GM21737 (cell line): ENCODE data around the gene MRPS25.

Experiments
- ATAC-seq: cut with Tn5 transposase; IDR thresholded peaks from one replicate; pipeline ENCODE4 v1.9.1; 2021; ENCODE audit warnings: mild to moderate bottlenecking, moderate library complexity; ENCODE audit not compliant: unreplicated experiment

MRPS25 gene

DNA sequence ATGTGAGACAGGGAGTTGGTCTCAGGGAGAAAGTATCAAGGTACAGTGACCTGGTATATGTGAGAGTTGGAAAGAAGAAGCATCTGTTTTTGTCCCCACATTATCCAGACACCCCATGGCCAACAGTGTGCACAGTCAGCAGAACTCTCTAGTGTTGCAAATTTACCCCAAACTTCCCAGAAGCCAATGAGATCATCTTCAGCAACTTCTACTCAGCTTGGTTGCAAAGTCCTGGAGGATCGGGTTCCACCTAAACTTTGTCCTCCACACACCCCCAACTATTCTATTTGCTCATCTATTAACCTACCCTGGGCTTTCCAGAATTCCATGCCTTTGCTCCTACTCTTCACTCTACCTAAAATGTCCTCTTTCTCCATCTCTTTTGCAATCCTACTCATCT is 18.1 kb upstream of the MRPS25 start:
- ATAC-seq = no peak

DNA sequence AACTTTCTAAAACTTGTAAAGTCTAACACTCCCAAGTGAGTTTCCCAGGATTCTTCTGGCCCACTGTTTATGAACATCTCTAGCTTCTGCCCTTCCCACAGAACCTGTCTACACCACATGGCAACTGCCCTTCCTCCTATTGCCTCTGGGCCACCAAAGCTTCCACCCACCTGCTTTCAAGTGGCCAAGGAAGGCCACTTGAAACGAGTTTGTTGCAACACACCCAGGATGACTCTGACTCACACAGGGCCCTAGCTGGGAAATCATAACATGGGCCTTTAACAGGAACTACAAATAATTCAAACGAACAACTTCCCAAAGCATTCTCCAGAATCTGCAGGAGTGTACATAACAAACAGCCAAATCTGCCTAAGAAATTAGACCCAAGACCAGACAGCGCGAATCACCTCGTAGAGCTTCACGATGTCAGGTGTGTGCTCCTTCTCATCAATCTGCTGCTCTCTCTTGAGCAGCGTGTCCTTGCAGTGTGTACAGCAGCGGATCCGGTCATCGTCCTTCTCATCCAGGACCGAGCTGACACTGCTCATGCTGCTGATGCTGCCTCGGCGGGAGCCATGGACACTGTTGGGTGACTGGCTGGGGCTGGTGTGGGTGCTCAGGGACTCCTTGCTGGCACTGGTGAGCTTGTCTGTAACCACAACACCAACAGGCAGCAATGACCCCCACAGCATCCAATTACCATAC is 17.0 kb upstream of the MRPS25 start:
- ATAC-seq = no peak

DNA sequence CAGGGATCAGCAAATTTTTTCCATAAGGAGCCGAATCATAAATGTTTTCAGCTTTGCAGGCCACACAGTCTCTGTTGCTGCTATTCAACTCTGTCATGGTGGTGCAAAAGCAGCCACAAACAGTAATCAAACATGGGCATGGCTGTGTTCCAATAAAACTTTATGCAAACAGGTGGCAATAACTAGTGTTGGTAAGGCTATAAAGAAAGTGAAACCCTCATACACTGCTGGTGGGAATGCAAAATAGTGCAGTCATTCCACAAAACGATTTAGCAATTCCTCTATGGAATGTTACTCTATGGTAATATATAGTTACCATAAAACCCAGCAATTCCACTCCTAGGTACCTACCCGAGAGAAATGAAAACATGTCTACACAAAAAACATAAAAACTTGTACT is 14.0 kb upstream of the MRPS25 start:
- no peak for ATAC-seq

DNA sequence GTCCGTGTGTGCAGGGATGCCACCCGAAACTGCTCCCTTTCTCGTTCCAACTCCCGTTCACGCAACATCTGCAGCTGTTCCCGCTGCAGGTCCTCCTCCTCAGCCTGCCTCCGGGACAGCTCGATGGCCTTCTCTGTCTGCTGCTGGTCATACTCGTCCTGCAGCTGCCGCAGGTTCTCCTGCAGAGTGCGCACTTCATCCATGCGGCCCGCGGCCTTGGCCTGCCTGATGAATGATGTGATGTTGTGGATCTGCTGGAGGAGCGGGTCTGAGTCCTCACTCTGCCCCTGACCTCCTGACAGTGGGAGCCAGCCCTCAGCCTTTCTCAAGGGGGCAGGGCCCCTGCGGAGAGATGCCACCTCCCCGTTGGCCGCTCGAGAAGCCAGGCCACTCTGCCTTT is 9.4 kb upstream of the MRPS25 start:
- no peak for ATAC-seq

DNA sequence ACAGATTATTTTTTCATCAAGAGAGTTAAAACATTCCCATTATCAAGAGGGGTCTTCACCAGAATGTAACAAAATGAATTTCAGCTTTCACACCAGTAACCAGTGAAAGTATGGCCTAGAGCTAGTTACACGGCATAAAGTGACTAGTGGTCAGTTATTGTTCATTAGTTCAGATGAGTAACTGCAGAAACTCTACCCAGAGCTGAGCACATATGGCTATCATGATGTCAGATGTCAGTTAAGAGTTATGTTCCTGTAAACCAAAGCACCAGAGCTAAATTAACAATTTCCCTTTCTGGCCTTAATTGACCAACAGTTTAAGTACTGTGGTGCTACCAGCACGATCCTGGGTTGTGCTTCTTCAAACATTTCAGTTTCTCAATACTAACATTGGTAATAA is 6.6 kb upstream of the MRPS25 start:
- ATAC-seq = no peak

GRCh38 chr3:15069441-15069840 is 4.3 kb upstream of the MRPS25 start:
- no peak for ATAC-seq

- ATAC-seq = no peak
Measured at GRCh38 chr3:15066467-15066866, 1.4 kb upstream of the MRPS25 start.

DNA sequence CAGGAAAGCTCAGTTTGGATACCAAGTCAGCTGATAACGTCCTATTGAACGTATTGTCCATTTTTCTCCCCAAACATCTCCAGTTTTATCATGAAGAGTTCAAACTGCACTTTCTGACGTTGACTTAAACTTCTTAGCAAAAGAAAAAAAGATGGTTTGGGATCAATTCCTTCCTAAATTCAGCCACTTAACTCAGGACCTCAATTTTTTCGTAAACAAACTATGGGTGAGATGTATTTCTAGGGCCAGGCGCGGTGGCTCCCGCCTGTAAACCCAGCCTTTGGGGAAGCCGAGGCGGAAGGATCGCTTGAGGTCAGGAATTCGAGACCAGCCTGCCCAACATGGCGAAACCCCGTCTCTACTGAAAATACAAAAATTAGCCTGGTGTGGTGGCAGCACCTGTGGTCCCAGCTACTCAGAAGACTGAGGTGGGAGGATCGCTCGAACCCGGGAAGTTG is 464 bp upstream of the MRPS25 start:
- no peak for ATAC-seq

DNA sequence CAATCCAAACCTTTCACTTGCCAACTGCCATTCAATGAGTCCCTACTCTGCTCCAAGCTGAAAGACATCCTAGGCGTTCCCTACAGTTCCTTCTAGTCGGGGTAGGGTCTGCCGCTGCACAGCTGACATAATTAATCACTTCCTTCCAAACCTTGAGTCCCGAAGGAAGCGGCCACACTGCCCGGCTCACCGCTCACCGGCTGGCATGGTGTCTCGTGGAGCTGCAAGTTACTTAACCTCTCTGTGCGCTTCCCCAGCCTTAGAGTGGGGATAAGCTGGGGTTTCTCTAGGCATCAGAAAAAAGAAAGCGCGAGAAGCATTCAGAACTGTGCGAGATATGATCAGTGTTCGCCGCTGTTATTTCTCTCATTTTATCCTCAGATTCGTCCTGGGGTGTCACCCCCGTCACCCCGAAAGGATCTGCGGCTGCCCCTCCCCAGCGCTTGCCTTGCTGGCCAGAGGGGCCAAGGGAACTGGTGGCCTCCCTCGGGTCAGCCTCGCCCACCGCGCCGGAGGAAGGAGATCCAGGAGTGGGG is 748 bp downstream of the MRPS25 start:
- ATAC-seq = peak; percentile 26

GRCh38 chr3:15063656-15064286 is 1.3 kb downstream of the MRPS25 start:
- ATAC-seq = no peak

DNA sequence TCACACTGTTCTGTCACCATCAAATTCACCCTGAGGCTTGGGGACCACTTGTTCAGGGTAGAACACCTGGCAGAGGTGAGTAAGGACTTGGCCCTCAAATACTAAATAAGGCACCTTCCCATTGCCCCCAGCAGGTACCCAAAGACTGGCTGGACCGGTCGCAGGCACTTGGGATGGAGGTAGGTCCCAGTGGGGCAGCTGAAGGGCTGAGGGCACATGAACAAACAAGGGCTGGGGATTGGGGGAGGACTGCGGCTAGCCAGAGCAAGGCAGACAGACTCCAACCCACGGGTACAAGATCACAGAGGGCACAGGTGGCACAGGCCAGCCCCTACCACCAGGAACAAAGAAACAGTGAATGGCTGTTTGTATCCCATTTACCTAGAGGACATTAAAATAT is 1.9 kb downstream of the MRPS25 start:
- ATAC-seq = no peak

DNA sequence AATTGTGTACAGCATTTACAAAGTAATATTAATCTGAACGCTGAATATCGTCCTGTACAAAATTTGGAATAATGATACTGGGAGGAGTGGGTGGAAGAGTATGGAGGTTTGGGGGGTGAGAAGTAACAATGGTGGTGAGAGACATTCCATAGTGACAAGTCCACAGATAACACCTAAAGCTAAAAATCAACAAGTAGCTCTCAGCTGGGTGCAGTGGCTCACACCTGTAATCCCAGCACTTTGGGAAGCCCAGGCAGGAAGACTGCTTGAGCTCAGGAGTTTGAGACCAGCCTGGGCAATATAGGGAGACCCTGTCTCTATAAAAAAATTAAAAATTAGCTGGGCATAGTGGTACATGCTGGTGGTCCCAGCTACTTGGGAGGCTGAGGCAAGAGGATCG is 5.1 kb downstream of the MRPS25 start:
- ATAC-seq = no peak

- no peak for ATAC-seq
Measured at GRCh38 chr3:15056676-15057404, 8.3 kb downstream of the MRPS25 start.

- peak; percentile 46 for ATAC-seq
Measured at GRCh38 chr3:15055019-15055557, 10.0 kb downstream of the MRPS25 start.

- ATAC-seq = no peak
Measured at GRCh38 chr3:15053541-15053940, 11.6 kb downstream of the MRPS25 start.

GRCh38 chr3:15052335-15053242 is 12.5 kb downstream of the MRPS25 start:
- ATAC-seq = no peak

- peak; percentile 49 for ATAC-seq
Measured at GRCh38 chr3:15051531-15051930, 13.6 kb downstream of the MRPS25 start.

DNA sequence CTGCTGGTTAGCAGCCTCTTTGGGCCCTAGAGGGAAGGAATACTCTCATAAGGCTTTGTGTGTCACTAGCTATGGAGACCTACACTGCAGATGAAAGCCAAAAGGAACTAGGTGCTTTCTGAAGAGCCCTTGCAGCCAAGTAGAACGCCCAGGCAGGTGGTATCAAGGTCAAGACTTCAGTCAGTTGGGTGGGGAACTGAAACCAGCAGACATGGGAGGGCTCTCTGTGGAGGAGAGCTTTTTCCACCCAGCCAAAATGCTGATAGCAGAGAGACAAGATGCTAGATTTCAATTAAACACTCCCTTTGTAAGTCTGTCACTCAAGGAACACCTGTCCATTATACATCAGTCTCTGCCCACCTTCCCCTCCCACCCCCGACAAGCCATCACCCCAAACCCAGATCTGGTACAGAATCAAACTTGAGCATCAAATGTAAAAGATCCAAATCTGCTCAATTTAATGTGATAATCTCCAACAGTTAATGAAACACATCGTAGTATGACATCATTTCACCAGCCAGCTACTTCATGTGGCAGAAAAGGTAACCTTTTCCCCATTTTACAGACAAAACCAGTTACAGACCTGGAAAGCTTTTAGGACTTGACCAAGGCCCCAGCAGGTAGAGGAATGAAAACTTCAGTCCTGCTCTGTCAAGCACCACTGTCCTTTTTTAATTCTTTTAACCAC is 14.6 kb downstream of the MRPS25 start:
- peak; percentile 61 for ATAC-seq

DNA sequence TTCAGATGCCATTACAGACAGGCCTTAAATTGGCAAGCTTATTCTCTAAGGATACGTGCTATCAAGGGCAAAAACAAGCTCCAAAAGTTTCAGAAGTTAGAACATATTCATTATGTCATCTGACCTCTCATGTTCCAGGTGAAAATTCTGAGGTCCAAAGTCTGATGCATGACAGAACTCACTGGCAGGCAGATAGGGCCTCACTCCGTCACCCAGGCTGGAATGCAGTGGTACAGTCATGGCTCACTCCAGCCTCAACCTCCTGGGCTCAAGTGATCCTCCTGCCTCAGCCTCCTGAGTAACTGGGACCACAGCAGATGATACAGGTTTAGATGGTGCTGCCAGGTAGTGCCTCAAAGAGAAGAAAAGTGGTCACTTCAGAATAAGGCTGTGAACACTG is 15.5 kb downstream of the MRPS25 start:
- ATAC-seq = no peak

DNA sequence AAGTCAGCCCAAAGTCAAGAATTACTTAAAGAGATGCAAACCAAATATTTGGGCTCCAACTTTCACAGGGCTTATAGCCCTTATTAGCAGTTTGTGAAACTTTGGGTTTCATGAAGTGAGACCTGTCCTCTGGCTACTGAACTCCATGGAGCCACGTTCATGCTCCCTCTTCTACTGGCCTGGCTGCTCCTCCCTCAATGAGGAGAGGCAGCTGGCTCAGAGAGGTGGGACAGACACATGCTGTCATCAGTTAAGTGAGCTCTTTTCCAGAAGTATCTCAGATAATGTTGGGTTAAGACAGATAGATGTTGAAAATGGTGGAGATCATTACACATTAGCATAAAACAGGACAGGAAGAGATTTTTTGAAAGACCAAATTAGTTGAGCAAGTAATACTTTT is 19.4 kb downstream of the MRPS25 start:
- no peak for ATAC-seq
